Upper lobe of left lung (tissue), 6 donors: ENCODE measurements around the gene GAST. TPM values are rescaled to one million over a fixed set of nuclear protein-coding genes. Genes with fewer than 3 reads are reported as not detected.

Experiments used
- ATAC-seq, 2 donors: fragments of 200-7000 bp; cut with Tn5 transposase; one replicate each; pipeline ENCODE4 v1.9.1; 2022; ENCODE audit warnings: mild to moderate bottlenecking in 2 of 2, moderate library complexity in 2 of 2; ENCODE audit not compliant: low FRiP score in 2 of 2
- DNase-seq, 2 donors: peaks; one replicate each; pipeline ENCODE4 v3.0.0-alpha.2; 2019 to 2020
- H3K27ac ChIP-seq, 4 donors: fragments of 200-600 bp; sonication (generic); one replicate each; pipeline ENCODE4 v1.5.1; 2016 to 2019
- H3K27me3 ChIP-seq, 4 donors: fragments of 200-600 bp; sonication (generic); one replicate each; pipeline ENCODE4 v1.5.1; 2017 to 2019
- H3K36me3 ChIP-seq, 4 donors: fragments of 200-600 bp; sonication (generic); one replicate each; pipeline ENCODE4 v1.5.1; 2016 to 2019
- H3K4me1 ChIP-seq, 4 donors: fragments of 200-600 bp; sonication (generic); one replicate each; pipeline ENCODE4 v1.5.1; 2018 to 2019
- H3K4me3 ChIP-seq, 4 donors: fragments of 200-600 bp; sonication (generic); one replicate each; pipeline ENCODE4 v1.5.1; 2017 to 2019; ENCODE audit warnings: mild to moderate bottlenecking in 2 of 4, moderate library complexity in 1 of 4
- H3K9me3 ChIP-seq, 4 donors: fragments of 200-600 bp; sonication (generic); one replicate each; pipeline ENCODE4 v1.5.1; 2018 to 2019
- CTCF ChIP-seq, 6 experiments: fragments of 450-650 bp in 4 of 6; fragments of 200-600 bp in 2 of 6; sonication (generic) in 2 of 6; IDR thresholded peaks; one replicate each; pipeline ENCODE4 v1.5.1; 2016 to 2019; ENCODE audit warnings: antibody characterized with exemption in 6 of 6
- EP300 ChIP-seq, 4 donors: sonication (generic); formaldehyde crosslinking; IDR thresholded peaks; one replicate each; pipeline ENCODE4 v1.5.1; 2017; ENCODE audit warnings: antibody characterized with exemption in 4 of 4, control low read depth in 2 of 4
- POLR2A ChIP-seq, 4 donors: fragments of 450-650 bp; IDR thresholded peaks; one replicate each; pipeline ENCODE4 v1.5.1; 2016 to 2017; ENCODE audit warnings: antibody characterized with exemption in 4 of 4, mild to moderate bottlenecking in 2 of 4
- POLR2AphosphoS5 ChIP-seq, 2 donors: sonication (generic); formaldehyde crosslinking; IDR thresholded peaks; one replicate each; pipeline ENCODE4 v1.5.1; 2017; ENCODE audit warnings: antibody characterized with exemption in 2 of 2
- WGBS, 2 donors: methylation state at CpG; one replicate each; pipeline ENCODE4 v1.1.5; 2017 to 2018; 5-methylcytosine and 5-hydroxymethylcytosine counted together
- total RNA-seq, 6 donors: library from RNA; depleted of rRNA in 4 of 6; stranded (reverse); fragments of >200 nt in 4 of 6; gene quantifications; one replicate each; pipeline versions ENCODE4 v1.1.0 to v1.2.1, GENCODE V29; 2016 to 2021
- donor health status: DM: no; HTN: no; CAD: no; lungs with moderate emphysema.
- donor health status: DM: no; HTN: yes; CAD: no; lungs with severe emphysema.

The GAST gene
- total RNA-seq, 6 donors from 2014 or later, result not detected

DNA sequence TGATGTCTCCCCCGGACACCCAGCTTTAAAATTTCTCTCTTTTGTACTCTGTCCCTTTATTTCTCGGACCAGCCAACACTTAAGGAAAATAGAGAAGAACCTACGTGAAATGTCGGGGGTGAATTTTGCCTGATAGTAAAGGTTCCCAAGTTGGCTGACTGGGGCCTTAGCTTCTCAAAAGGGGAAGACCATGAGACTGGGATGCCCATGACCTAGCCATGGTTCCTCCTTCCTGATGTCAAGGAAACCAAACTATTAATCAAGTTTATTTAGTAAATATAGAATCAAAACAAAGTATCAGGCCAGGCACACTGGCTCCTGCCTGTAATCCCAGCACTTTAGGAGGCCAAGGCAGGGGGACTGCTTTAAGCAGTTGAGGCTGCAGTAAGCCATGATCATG lies 25.9 kb upstream of the GAST start:
- Histone ChIP-seq H3K27ac (no peak overlapping the region), H3K9me3 (no peaks in the 10 kb centered on the region), H3K36me3 (peaks cover 15 to 20% (median 18%) of the 10 kb centered on the region in 4 donors), H3K27me3 (no peaks in the 10 kb centered on the region), H3K4me3 (no peak overlapping the region), H3K4me1 (peaks cover 19 to 25% (median 24%) of the 10 kb centered on the region in 4 donors)
- DNase-seq (no peak), ATAC-seq (no peak)
- TF ChIP-seq POLR2A (IDR thresholded peaks at IDR 0.05) (no peak), CTCF (IDR thresholded peaks at IDR 0.05) (no peak), POLR2AphosphoS5 (IDR thresholded peaks at IDR 0.05) (no peak), EP300 (IDR thresholded peaks at IDR 0.05) (no peak)
- WGBS, 2 donors, result 85 to 88% methylated on average over 4 of the region's 4 CpGs

GRCh38 chr17:41687828-41688640 lies 24.1 kb upstream of the GAST start:
- H3K36me3 ChIP-seq, result peaks cover 33 to 37% (median 35%) of the 10 kb centered on the region in 4 donors
- no peaks in the 10 kb centered on the region for H3K27me3 ChIP-seq
- 3 to 4% methylated on average over 21 to 23 of the region's 23 CpGs for WGBS, 2 donors
- H3K4me1 ChIP-seq, result peaks cover 30 to 38% (median 33%) of the 10 kb centered on the region in 4 donors
- TF ChIP-seq CTCF (IDR thresholded peaks at IDR 0.05), result peak in 2 of 6 experiments; percentile 15 to 22
- no peak for TF ChIP-seq POLR2AphosphoS5 (IDR thresholded peaks at IDR 0.05)
- TF ChIP-seq POLR2A (IDR thresholded peaks at IDR 0.05), result no peak
- H3K4me3 ChIP-seq, result peak overlapping the region; percentile 46 to 75 (median 66)
- H3K9me3 ChIP-seq, result no peaks in the 10 kb centered on the region
- peak overlapping the region; percentile 100 for H3K27ac ChIP-seq
- peak in 1 of 2 donors; percentile 71 for DNase-seq
- peak in 1 of 2 donors; percentile 2 for ATAC-seq

DNA sequence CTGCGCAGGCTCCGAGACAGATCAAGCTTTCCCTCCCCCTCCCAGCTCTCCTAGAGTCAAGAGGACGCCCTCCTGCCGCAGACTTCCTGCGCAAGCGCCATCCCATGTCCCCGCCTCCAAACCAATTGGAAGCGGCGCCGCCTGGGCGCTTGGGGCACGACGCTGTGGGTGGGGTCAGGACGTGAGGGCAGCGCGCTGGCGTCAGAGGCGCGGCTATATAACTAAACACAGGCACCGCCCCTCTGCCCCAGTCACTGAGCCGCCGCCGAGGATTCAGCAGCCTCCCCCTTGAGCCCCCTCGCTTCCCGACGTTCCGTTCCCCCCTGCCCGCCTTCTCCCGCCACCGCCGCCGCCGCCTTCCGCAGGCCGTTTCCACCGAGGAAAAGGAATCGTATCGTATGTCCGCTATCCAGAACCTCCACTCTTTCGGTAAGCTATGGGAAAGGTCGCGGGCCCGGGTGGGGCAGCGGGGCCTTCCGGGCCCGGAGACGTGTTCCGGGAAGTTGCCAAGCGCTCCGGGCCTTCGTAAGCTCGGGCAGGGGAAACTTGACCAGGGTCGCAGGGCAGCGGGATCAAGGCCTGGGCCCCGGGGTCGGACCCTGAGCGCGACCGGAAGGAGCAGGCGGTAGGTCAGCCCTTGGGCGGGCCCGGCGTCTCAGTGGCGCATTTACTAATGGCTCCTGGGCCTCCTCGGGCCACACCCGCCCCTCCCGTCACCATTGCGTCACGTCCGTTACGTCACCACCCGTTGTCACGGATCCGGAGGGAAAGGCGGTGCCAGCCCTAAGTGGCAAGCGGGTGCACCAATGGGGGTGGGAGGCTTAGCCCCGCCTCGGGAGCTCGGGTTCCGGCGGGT lies 23.3 kb upstream of the GAST start, which contains the start of gene EIF1:
EIF1 (plus strand) TSS at position 245 of the 856 bp plus-strand sequence; CDS start at position 399, 154 bp downstream.
- ATAC-seq (peak; percentile 95 to 97), DNase-seq (peak; percentile 98 to 99)
- H3K9me3 ChIP-seq, result no peaks in the 10 kb centered on the region
- H3K27me3 ChIP-seq, result no peaks in the 10 kb centered on the region
- 0% methylated on average over 22 to 74 of the region's 81 CpGs for WGBS, 2 donors
- H3K4me3 ChIP-seq, result peak within 1 kb of the TSS; percentile 60 to 90 (median 74)
- H3K36me3 ChIP-seq, result peaks cover 35 to 45% (median 44%) of the 10 kb centered on the region in 4 donors
- peaks cover 30 to 38% (median 33%) of the 10 kb centered on the region in 4 donors for H3K4me1 ChIP-seq
- H3K27ac ChIP-seq, result peak within 1 kb of the TSS; percentile 100
- TF ChIP-seq POLR2AphosphoS5 (IDR thresholded peaks at IDR 0.05) (peak; percentile 99 to 100), POLR2A (IDR thresholded peaks at IDR 0.05) (peak; percentile 98 to 100 (median 100)), EP300 (IDR thresholded peaks at IDR 0.05) (peak in 3 of 4 donors; percentile 40 to 95 (median 90)), CTCF (IDR thresholded peaks at IDR 0.05) (no peak)

DNA sequence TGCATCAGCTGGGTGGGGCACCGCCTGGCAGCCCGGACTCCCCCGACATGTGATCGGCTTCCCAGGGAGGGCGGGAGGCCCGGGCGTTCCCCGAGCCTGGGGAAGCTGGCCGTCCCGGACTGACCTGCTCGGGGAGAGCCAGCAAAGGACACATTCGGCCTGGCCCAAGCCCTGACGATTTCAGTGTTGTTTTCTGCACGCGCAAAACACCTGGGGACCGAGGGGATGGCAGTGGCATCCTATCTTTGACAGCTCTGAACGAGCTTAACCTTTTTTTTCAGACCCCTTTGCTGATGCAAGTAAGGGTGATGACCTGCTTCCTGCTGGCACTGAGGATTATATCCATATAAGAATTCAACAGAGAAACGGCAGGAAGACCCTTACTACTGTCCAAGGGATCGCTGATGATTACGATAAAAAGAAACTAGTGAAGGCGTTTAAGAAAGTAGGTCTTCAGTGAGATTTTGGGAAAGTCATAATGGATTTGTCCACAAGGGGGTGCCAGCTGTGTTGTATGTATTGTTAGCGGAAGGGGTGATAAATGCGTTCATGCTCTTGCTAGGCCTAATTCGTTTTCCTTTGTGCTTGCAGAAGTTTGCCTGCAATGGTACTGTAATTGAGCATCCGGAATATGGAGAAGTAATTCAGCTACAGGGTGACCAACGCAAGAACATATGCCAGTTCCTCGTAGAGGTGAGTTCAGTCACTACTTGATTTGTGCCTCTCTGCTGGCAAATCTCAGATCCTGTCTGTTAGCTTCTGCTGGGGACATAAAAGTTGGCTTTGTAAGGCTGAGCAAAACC lies 22.4 kb upstream of the GAST start:
- peaks cover 30 to 38% (median 33%) of the 10 kb centered on the region in 4 donors for H3K4me1 ChIP-seq
- no peaks in the 10 kb centered on the region for H3K27me3 ChIP-seq
- ATAC-seq (no peak), DNase-seq (no peak)
- no peaks in the 10 kb centered on the region for H3K9me3 ChIP-seq
- H3K27ac ChIP-seq, result peak overlapping the region; percentile 100
- H3K36me3 ChIP-seq, result peaks cover 39 to 54% (median 51%) of the 10 kb centered on the region in 4 donors
- peak overlapping the region; percentile 60 to 90 (median 74) for H3K4me3 ChIP-seq
- WGBS, 2 donors, result 2% methylated on average over 16 to 26 of the region's 27 CpGs
- TF ChIP-seq CTCF (IDR thresholded peaks at IDR 0.05) (peak in 5 of 6 experiments; percentile 58 to 84 (median 68)), POLR2A (IDR thresholded peaks at IDR 0.05) (no peak)
